ENCODE data around the gene LAMA4.

The LAMA4 gene

DNA sequence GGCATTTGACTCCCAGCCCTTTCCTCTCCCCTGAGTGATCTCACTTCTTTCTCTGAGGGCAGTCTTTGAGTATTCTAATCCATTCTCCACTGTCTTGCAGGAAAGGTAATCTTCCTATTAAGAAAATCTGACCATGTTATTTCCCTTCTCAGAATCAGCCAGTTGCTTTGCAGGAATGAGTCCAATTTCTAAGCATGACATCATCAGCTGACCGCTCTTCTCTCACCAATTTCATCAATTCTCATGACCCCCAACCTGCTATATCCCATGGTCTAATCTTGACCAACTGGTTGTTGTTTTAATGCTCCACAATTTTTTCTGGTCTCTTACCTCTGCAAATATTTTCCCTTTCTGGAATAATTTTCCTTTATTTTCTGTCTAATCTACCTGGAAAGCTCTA is 93.6 kb downstream of the LAMA4 start:
- Histone ChIP-seq H3K9me3 (ENCODE audit: insufficient read depth, low read length) (no peaks in the 10 kb centered on the region), H3K79me2 (ENCODE audit: insufficient read depth, low read length) (no peaks in the 10 kb centered on the region), H3K27me3 (ENCODE audit: low read length) (no peaks in the 10 kb centered on the region), H2AFZ (ENCODE audit: low read depth, low read length, severe bottlenecking) (no peak overlapping the region), H3K4me3 (ENCODE audit: insufficient read depth, low read length, poor library complexity, severe bottlenecking) (no peak overlapping the region), H3K36me3 (ENCODE audit: low read length) (no peaks in the 10 kb centered on the region), H3K4me2 (ENCODE audit: low read depth, low read length, poor library complexity, severe bottlenecking) (no peak overlapping the region), H3K9ac (ENCODE audit: low read length) (no peak overlapping the region), H4K20me1 (ENCODE audit: low read depth, low read length) (no peaks in the 10 kb centered on the region), H3K27ac (ENCODE audit: low read depth, low read length) (no peak overlapping the region), H3K9me2 (replicated peaks; ENCODE audit: insufficient read depth, low read length) (no peaks in the 10 kb centered on the region), H3F3A (ENCODE audit: insufficient read depth) (no peaks in the 10 kb centered on the region)
- TF ChIP-seq EZH2phosphoT487 (conservative IDR thresholded peaks at IDR 0.05; ENCODE audit: low read length): no peak
- TF ChIP-seq, protein P1, sequence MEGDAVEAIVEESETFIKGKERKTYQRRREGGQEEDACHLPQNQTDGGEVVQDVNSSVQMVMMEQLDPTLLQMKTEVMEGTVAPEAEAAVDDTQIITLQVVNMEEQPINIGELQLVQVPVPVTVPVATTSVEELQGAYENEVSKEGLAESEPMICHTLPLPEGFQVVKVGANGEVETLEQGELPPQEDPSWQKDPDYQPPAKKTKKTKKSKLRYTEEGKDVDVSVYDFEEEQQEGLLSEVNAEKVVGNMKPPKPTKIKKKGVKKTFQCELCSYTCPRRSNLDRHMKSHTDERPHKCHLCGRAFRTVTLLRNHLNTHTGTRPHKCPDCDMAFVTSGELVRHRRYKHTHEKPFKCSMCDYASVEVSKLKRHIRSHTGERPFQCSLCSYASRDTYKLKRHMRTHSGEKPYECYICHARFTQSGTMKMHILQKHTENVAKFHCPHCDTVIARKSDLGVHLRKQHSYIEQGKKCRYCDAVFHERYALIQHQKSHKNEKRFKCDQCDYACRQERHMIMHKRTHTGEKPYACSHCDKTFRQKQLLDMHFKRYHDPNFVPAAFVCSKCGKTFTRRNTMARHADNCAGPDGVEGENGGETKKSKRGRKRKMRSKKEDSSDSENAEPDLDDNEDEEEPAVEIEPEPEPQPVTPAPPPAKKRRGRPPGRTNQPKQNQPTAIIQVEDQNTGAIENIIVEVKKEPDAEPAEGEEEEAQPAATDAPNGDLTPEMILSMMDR (IDR thresholded peaks at IDR 0.05; ENCODE audit: insufficient read depth, low read length, poor library complexity, severe bottlenecking): no peak

DNA sequence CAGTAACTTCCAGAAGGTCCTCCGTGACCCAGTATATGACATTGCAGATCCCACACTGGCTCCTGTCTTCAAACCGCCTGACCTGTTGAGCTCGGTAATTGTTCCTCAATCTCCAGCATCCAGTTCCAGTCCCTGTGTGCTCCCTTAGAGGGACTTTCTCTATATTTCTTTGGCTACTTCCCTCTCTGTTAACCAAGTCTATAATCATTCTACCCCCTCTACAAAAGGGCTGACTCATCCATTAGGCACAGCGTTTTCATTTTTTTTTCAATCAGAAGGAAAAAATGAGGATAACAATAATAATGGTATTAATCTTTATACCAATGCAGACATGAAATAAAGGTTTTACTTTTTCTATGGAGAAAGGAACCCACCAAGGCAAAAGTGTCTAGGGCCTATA is 97.7 kb downstream of the LAMA4 start:
- Histone ChIP-seq H3K9me3 (ENCODE audit: insufficient read depth, low read length) (no peaks in the 10 kb centered on the region), H3F3A (ENCODE audit: insufficient read depth) (no peaks in the 10 kb centered on the region), H3K9me2 (replicated peaks; ENCODE audit: insufficient read depth, low read length) (no peaks in the 10 kb centered on the region), H3K9ac (ENCODE audit: low read length) (no peak overlapping the region), H2AFZ (ENCODE audit: low read depth, low read length, severe bottlenecking) (no peak overlapping the region), H3K79me2 (ENCODE audit: insufficient read depth, low read length) (no peaks in the 10 kb centered on the region), H3K27ac (ENCODE audit: low read depth, low read length) (no peak overlapping the region), H4K20me1 (ENCODE audit: low read depth, low read length) (no peaks in the 10 kb centered on the region), H3K36me3 (ENCODE audit: low read length) (no peaks in the 10 kb centered on the region), H3K4me2 (ENCODE audit: low read depth, low read length, poor library complexity, severe bottlenecking) (no peak overlapping the region), H3K4me3 (ENCODE audit: insufficient read depth, low read length, poor library complexity, severe bottlenecking) (no peak overlapping the region), H3K27me3 (ENCODE audit: low read length) (no peaks in the 10 kb centered on the region)
- no peak for TF ChIP-seq EZH2phosphoT487 (conservative IDR thresholded peaks at IDR 0.05; ENCODE audit: low read length)
- TF ChIP-seq, protein P1 (IDR thresholded peaks at IDR 0.05; ENCODE audit: insufficient read depth, low read length, poor library complexity, severe bottlenecking): no peak

DNA sequence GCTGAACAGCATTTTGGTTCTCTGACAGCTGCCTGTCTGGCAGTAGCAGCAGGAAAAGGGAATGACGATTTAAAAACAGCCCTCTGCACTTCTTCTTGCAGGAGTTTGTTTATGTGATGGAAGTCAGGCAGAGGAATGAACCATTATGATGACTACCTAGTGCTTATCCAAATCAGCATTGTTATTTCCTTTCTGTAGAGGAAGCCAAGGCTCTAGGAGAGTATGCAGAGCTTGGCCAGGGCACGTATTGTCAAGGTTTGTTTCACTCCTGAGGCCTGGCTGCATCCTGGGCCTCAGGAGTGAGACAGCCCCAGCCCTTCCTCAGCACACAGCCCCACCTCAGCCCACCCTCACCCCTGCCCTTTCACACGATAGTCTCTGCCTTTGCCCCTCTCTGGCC is 98.5 kb downstream of the LAMA4 start:
- no peaks in the 10 kb centered on the region for H3K27me3 ChIP-seq (ENCODE audit: low read length)
- no peaks in the 10 kb centered on the region for H4K20me1 ChIP-seq (ENCODE audit: low read depth, low read length)
- no peak overlapping the region for H3K4me3 ChIP-seq (ENCODE audit: insufficient read depth, low read length, poor library complexity, severe bottlenecking)
- no peaks in the 10 kb centered on the region for H3K79me2 ChIP-seq (ENCODE audit: insufficient read depth, low read length)
- TF ChIP-seq, protein P1 (IDR thresholded peaks at IDR 0.05; ENCODE audit: insufficient read depth, low read length, poor library complexity, severe bottlenecking): no peak
- no peak for TF ChIP-seq EZH2phosphoT487 (conservative IDR thresholded peaks at IDR 0.05; ENCODE audit: low read length)
- no peaks in the 10 kb centered on the region for H3K9me2 ChIP-seq (replicated peaks; ENCODE audit: insufficient read depth, low read length)
- no peaks in the 10 kb centered on the region for H3F3A ChIP-seq (ENCODE audit: insufficient read depth)
- H3K9ac ChIP-seq (ENCODE audit: low read length): no peak overlapping the region
- H3K4me2 ChIP-seq (ENCODE audit: low read depth, low read length, poor library complexity, severe bottlenecking): no peak overlapping the region
- no peak overlapping the region for H3K27ac ChIP-seq (ENCODE audit: low read depth, low read length)
- no peak overlapping the region for H2AFZ ChIP-seq (ENCODE audit: low read depth, low read length, severe bottlenecking)
- H3K36me3 ChIP-seq (ENCODE audit: low read length): no peaks in the 10 kb centered on the region
- no peaks in the 10 kb centered on the region for H3K9me3 ChIP-seq (ENCODE audit: insufficient read depth, low read length)
